Right atrium auricular region (tissue), 2 donors: ENCODE data around the gene TPM3. TPM values are rescaled to one million over a fixed set of nuclear protein-coding genes. Genes with fewer than 3 reads are reported as not detected.

Experiments used
- DNase-seq: peaks from one replicate; pipeline ENCODE4 v3.0.0-alpha.2; 2019; ENCODE audit warnings: low spot score
- H3K27ac ChIP-seq, 2 donors: fragments of 200-600 bp; sonication (generic); 1 replicate in 1 of 2; 2 replicates in 1 of 2; pipeline ENCODE4 v1.5.1; 2016 to 2019
- H3K27me3 ChIP-seq, 2 donors: fragments of 200-600 bp; sonication (generic); one replicate each; pipeline versions ENCODE4 v1.5.1 to v1.6.0; 2017 to 2019
- H3K36me3 ChIP-seq: fragments of 200-600 bp; sonication (generic); one replicate; pipeline ENCODE4 v1.5.1; 2016
- H3K4me1 ChIP-seq, 2 donors: fragments of 200-600 bp; sonication (generic); one replicate each; pipeline versions ENCODE4 v1.5.1 to v1.6.0; 2017 to 2019
- H3K4me3 ChIP-seq, 2 donors: fragments of 200-600 bp; sonication (generic); 1 replicate in 1 of 2; 2 replicates in 1 of 2; pipeline ENCODE4 v1.5.1; 2017 to 2019; ENCODE audit warnings: mild to moderate bottlenecking in 1 of 2, moderate library complexity in 1 of 2
- H3K9me3 ChIP-seq, 2 donors: fragments of 200-600 bp; sonication (generic); one replicate each; pipeline ENCODE4 v1.5.1; 2019
- total RNA-seq, 2 donors: library from RNA; depleted of rRNA; stranded (reverse); fragments of >200 nt; gene quantifications; one replicate each; pipeline ENCODE4 v1.1.0, GENCODE V29; 2016
- TF ChIP-seq, protein P1 (sequence below), 2 donors: fragments of 200-600 bp; sonication (generic); IDR thresholded peaks; one replicate each; pipeline ENCODE4 v1.5.1; 2019; ENCODE audit warnings: antibody characterized with exemption in 2 of 2

The TPM3 gene
- total RNA-seq, 2 donors from 2014 or later = 469 to 975 TPM

DNA sequence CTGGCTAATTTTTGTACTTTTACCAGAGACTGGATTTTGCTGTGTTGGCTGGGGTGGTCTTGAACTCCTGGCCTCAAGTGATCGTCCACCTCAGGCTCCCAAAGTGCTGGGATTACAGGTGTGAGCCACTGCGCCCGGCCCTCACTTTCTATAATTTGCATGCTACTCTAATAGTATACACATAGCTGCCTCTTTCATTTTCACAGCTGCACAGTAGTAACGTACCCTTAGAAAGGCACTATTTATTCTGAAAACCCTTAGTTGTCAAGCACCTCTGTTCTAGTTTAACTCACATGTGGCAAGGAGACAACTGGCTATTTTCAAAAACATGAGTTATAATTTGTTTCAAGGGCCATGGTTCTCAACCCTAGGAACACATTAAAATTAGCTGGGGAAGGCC is 17.2 kb downstream of the TPM3 start:
- Histone ChIP-seq H3K4me3 (no peak overlapping the region), H3K9me3 (no peaks in the 10 kb centered on the region), H3K36me3 (peaks cover 90% of the 10 kb centered on the region), H3K27me3 (no peaks in the 10 kb centered on the region), H3K27ac (no peak overlapping the region), H3K4me1 (peaks cover 0 to 41% of the 10 kb centered on the region in 2 donors)
- TF ChIP-seq, protein P1, sequence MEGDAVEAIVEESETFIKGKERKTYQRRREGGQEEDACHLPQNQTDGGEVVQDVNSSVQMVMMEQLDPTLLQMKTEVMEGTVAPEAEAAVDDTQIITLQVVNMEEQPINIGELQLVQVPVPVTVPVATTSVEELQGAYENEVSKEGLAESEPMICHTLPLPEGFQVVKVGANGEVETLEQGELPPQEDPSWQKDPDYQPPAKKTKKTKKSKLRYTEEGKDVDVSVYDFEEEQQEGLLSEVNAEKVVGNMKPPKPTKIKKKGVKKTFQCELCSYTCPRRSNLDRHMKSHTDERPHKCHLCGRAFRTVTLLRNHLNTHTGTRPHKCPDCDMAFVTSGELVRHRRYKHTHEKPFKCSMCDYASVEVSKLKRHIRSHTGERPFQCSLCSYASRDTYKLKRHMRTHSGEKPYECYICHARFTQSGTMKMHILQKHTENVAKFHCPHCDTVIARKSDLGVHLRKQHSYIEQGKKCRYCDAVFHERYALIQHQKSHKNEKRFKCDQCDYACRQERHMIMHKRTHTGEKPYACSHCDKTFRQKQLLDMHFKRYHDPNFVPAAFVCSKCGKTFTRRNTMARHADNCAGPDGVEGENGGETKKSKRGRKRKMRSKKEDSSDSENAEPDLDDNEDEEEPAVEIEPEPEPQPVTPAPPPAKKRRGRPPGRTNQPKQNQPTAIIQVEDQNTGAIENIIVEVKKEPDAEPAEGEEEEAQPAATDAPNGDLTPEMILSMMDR (IDR thresholded peaks at IDR 0.05) = no peak
- DNase-seq = no peak

DNA sequence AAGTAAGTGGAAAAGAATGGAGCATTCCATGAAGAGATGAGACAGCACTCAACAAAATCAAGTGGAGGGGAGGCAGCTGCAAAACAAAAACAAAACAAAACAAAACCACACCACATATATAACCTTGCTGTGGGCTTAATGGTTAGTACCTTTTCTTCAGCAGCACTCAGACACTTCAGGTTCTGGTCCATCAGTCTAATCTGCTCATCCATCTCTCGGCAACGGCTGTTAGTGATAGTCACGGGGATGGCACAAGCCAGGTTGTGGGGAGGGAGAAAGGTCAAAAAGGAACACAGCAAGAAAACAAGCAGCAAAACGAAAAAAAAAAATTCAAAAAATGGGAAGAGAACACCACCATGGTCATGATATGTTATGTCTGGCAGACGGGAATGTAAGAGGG is 20.0 kb downstream of the TPM3 start:
- Histone ChIP-seq H3K27ac (no peak overlapping the region), H3K4me3 (no peak overlapping the region), H3K27me3 (no peaks in the 10 kb centered on the region), H3K4me1 (peaks cover 0 to 13% of the 10 kb centered on the region in 2 donors), H3K9me3 (no peaks in the 10 kb centered on the region), H3K36me3 (peaks cover 93% of the 10 kb centered on the region)
- TF ChIP-seq, protein P1 (IDR thresholded peaks at IDR 0.05) = no peak
- no peak for DNase-seq

DNA sequence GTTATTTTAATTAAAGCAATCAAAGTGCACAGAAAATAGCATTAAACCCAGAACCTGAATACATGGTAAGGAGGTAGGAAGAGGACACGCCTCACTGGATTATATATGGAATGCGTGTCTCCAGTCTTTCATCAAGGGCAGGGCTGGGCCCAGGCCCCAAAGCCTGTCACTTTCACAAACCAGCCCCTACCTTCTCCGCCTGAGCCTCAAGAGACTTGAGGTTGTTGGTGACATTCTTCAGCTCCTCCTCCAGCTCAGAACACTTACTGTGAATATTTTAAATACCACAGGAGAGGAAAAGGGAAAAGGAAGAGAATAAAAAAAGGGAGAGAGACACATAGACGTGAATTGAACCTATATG is 20.7 kb downstream of the TPM3 start:
- Histone ChIP-seq H3K27me3 (no peaks in the 10 kb centered on the region), H3K4me1 (peaks cover 0 to 8% of the 10 kb centered on the region in 2 donors), H3K36me3 (peaks cover 100% of the 10 kb centered on the region), H3K27ac (no peak overlapping the region), H3K4me3 (no peak overlapping the region), H3K9me3 (no peaks in the 10 kb centered on the region)
- TF ChIP-seq, protein P1 (IDR thresholded peaks at IDR 0.05) = no peak
- no peak for DNase-seq

DNA sequence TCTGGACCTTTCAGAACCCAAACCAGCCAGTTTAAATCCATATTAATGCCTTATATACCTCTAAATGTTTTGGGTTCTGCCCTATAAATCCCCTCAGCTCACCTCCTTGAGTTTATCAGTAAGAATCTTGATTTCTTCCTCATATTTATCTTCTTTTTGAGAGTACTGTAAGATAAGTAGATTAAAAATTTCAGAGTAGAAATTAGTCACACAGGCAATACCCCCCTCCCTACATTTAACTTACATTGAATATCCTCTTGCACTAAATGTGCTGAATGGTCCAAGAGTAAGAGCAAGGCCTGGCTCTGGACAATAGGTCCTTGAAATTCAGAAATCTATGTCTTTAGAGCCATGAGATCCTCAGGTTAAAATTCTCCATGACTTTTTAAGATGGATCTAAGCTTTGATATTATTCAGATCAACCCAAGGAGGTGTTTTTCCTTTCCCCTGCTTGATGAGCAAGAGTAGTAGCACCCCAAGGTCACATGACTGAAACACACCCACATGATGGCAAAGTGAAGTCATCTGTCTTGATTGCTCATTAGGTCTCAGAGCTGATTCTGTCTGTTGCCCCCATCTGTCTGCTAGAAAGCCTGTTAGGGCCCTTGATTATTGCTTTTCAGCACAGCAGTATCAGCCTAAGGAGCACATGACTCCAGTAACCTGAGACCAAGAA is 21.2 kb downstream of the TPM3 start:
- Histone ChIP-seq H3K36me3 (peaks cover 100% of the 10 kb centered on the region), H3K27ac (no peak overlapping the region), H3K27me3 (no peaks in the 10 kb centered on the region), H3K9me3 (no peaks in the 10 kb centered on the region), H3K4me1 (peaks cover 0 to 3% of the 10 kb centered on the region in 2 donors), H3K4me3 (no peak overlapping the region)
- no peak for DNase-seq
- TF ChIP-seq, protein P1 (IDR thresholded peaks at IDR 0.05) = no peak

DNA sequence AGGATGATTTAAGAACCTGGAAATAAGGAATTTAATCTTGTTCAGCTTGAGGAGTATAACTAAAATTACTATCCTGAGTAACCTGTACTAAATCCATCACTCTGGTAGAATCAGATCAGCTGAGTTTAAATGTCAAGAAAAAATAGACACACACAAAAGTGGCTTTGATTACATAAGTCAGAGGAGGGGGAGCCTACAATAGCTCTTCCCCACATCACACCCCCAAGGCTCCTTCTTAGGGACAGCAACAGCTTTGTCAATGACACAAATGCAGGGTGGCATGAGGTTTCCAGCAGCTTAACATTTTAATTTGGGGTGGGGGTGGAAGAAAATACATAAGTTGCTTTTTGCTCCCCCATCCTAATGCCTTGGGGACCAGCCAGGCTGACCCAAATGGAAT is 24.4 kb downstream of the TPM3 start:
- no peak for DNase-seq
- Histone ChIP-seq H3K9me3 (no peaks in the 10 kb centered on the region), H3K27me3 (no peaks in the 10 kb centered on the region), H3K36me3 (peaks cover 100% of the 10 kb centered on the region), H3K27ac (no peak overlapping the region), H3K4me1 (no peaks in the 10 kb centered on the region), H3K4me3 (no peak overlapping the region)
- TF ChIP-seq, protein P1 (IDR thresholded peaks at IDR 0.05) = no peak

DNA sequence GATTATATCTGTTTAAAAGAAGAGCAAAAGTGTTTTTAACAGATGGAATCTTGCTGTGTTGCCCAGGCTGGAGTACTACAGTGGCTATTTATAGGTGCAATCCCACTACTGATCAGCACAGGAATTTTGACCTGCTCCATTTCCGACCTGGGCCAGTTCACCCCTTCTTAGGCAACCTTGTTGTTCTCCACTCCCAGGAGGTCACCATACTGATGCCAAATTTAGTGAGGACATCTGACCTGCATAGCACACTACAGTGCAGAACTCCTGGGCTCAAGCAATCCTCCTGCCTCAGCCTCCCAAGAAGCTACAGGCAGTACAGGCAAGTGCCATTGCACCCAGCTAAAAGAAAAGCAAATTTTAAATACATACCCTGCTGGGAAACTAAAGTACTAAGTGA is 25.7 kb downstream of the TPM3 start:
- H3K9me3 ChIP-seq = no peaks in the 10 kb centered on the region
- no peak for DNase-seq
- no peaks in the 10 kb centered on the region for H3K4me1 ChIP-seq
- H3K27ac ChIP-seq = no peak overlapping the region
- H3K4me3 ChIP-seq = no peak overlapping the region
- peaks cover 98% of the 10 kb centered on the region for H3K36me3 ChIP-seq
- TF ChIP-seq, protein P1 (IDR thresholded peaks at IDR 0.05) = no peak
- H3K27me3 ChIP-seq = no peaks in the 10 kb centered on the region
